Natural killer cell (primary cell): ENCODE measurements around the gene HSPG2. TPM values are rescaled to one million over a fixed set of nuclear protein-coding genes. Genes with fewer than 3 reads are reported as not detected.

ENCODE experiments used
- ATAC-seq, 3 donors: fragments of 150-1000 bp in 2 of 3; fragments of 200-7000 bp in 1 of 3; cut with Tn5 transposase; 1 replicate in 1 of 3; 2 replicates in 2 of 3; pipeline ENCODE4 v1.10.0; 2021; ENCODE audit warnings: mild to moderate bottlenecking in 2 of 3, moderate library complexity in 2 of 3
- DNase-seq, 2 donors: peaks; one replicate each; pipeline versions ENCODE4 v3.0.0 to v3.0.0-alpha.2; 2013 to 2021; ENCODE audit warnings: mixed read lengths in 1 of 2
- H3K27ac ChIP-seq: one replicate; pipeline ENCODE4 v1.5.1; 2013; ENCODE audit warnings: mild to moderate bottlenecking, low read length
- H3K27me3 ChIP-seq: one replicate; pipeline ENCODE4 v1.6.1; 2013; ENCODE audit warnings: low read length; ENCODE audit not compliant: control insufficient read depth, insufficient read depth
- H3K36me3 ChIP-seq: one replicate; pipeline ENCODE4 v1.6.1; 2013; ENCODE audit warnings: low read length; ENCODE audit not compliant: control insufficient read depth, insufficient read depth
- H3K4me1 ChIP-seq: one replicate; pipeline ENCODE4 v1.6.1; 2013; ENCODE audit warnings: low read length; ENCODE audit not compliant: control insufficient read depth, insufficient read depth
- H3K4me3 ChIP-seq: one replicate; pipeline ENCODE4 v1.5.1; 2013; ENCODE audit warnings: low read length
- H3K9me3 ChIP-seq: one replicate; pipeline ENCODE4 v1.6.1; 2013; ENCODE audit warnings: low read length; ENCODE audit not compliant: control insufficient read depth, insufficient read depth
- H3K27ac Mint-ChIP-seq, 2 donors: one replicate each; pipeline ENCODE4 v1.8.0; 2022; ENCODE audit warnings: mild to moderate bottlenecking in 2 of 2, mixed read lengths in 2 of 2, moderate library complexity in 1 of 2
- H3K27me3 Mint-ChIP-seq, 2 donors: one replicate each; pipeline ENCODE4 v1.8.0; 2022; ENCODE audit warnings: low read depth in 2 of 2, mixed read lengths in 2 of 2
- H3K36me3 Mint-ChIP-seq: one replicate; pipeline ENCODE4 v1.8.0; 2022; ENCODE audit warnings: mixed read lengths
- H3K4me1 Mint-ChIP-seq, 2 donors: one replicate each; pipeline ENCODE4 v1.8.0; 2022; ENCODE audit warnings: mixed read lengths in 2 of 2
- H3K4me3 Mint-ChIP-seq: one replicate; pipeline ENCODE4 v1.8.0; 2022; ENCODE audit warnings: mild to moderate bottlenecking, moderate library complexity, mixed read lengths
- H3K9me3 Mint-ChIP-seq, 2 donors: one replicate each; pipeline ENCODE4 v1.8.0; 2022; ENCODE audit warnings: mixed read lengths in 2 of 2
- CTCF ChIP-seq: fragments of 200-600 bp; IDR thresholded peaks from one replicate; pipeline ENCODE4 v1.8.0; 2022; ENCODE audit warnings: antibody characterized with exemption
- WGBS: methylation state at CpG from one replicate; pipeline ENCODE4 v1.1.7; 2013; ENCODE audit warnings: missing lambda C conversion rate; ENCODE audit not compliant: insufficient coverage; 5-methylcytosine and 5-hydroxymethylcytosine counted together
- intact Hi-C: fragments of 100-400 bp; cut with micrococcal nuclease; formaldehyde crosslinking; loops from one replicate; pipeline ENCODE4 v1.14.2; 2022
- total RNA-seq, 4 donors: library from RNA; stranded (reverse); fragments of 120-200 nt in 1 of 4; gene quantifications; one replicate each; pipeline versions ENCODE4 v1.2.3 to v1.2.4, GENCODE V29; 2013 to 2022

Gene HSPG2
- total RNA-seq, 3 donors from 2014 or later (not counting 1 experiment from before 2014, with no cell fraction given) = 0.54 to 0.93 (median 0.90) TPM

GRCh38 chr1:21961337-21961736 is 24.2 kb upstream of the HSPG2 start:
- no peaks in the 10 kb centered on the region for H3K9me3 ChIP-seq
- no peak overlapping the region for H3K27ac Mint-ChIP-seq
- H3K4me1 ChIP-seq = peaks cover 12% of the 10 kb centered on the region
- peaks cover 5 to 13% of the 10 kb centered on the region in 2 donors for H3K4me1 Mint-ChIP-seq
- no peak overlapping the region for H3K4me3 ChIP-seq
- no peaks in the 10 kb centered on the region for H3K27me3 ChIP-seq
- intact Hi-C loops = loop anchor here (5.0 kb wide), 1 partner anchor 454 kb away; the partner anchor contains the start of gene ALPL
- no peak for TF ChIP-seq CTCF
- ATAC-seq (no peak), DNase-seq (no peak)
- H3K36me3 ChIP-seq = no peaks in the 10 kb centered on the region
- WGBS = 91% methylated on average over 2 of the region's 2 CpGs
- H3K36me3 Mint-ChIP-seq = no peaks in the 10 kb centered on the region
- H3K27me3 Mint-ChIP-seq = peaks cover 4 to 6% of the 10 kb centered on the region in 2 donors
- H3K9me3 Mint-ChIP-seq = no peaks in the 10 kb centered on the region
- no peak overlapping the region for H3K4me3 Mint-ChIP-seq
- H3K27ac ChIP-seq = no peak overlapping the region

DNA sequence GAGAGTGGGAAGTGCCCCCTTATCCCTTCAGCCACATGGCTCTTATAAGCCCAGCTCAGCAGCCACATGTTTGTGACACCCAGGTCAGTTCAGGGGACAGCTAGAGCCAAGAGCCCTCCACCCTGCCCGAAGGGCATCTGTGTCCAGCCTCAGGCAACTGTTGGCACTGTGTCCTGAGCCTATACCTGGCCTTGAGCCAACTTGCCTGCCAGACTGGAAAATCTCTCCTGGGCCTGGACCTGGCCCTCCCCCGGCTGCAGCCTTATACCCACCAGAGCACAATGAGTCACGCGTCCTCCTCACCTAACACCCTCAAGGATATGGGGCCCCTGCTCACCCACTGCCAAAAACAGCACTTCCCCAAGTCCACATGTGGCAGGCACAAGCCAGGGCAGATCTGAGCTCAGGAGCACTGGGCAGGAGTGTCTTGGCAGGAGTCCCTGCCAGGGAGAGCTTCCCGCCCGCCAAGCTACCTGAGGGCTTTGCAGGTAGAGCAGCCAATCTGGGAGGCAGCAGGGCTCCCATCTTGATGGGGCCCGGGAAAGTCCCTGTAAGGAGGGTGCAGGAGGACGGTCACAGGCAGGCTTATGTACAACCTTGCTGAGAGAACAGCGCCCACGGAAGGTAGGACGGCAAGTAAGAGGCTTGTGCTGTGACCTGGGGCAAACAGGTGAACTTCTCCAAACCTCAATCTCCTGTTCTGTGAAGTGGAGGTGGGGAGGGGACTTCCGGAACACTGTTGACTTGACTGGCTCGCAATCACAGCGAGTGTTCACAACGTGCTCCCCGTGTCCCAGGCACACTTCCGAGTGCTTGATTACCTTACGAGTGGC is 19.8 kb upstream of the HSPG2 start:
- Histone ChIP-seq H3K36me3 (no peaks in the 10 kb centered on the region), H3K4me1 (peaks cover 12% of the 10 kb centered on the region), H3K4me3 (no peak overlapping the region), H3K27me3 (no peaks in the 10 kb centered on the region), H3K9me3 (no peaks in the 10 kb centered on the region), H3K27ac (no peak overlapping the region)
- no peak overlapping the region for H3K4me3 Mint-ChIP-seq
- H3K27ac Mint-ChIP-seq = peak overlapping the region in 1 of 2 donors; percentile 25
- no peaks in the 10 kb centered on the region for H3K36me3 Mint-ChIP-seq
- peaks cover 0 to 9% of the 10 kb centered on the region in 2 donors for H3K4me1 Mint-ChIP-seq
- H3K9me3 Mint-ChIP-seq = no peaks in the 10 kb centered on the region
- peak in 1 of 2 donors; percentile 86 for DNase-seq
- H3K27me3 Mint-ChIP-seq = peaks cover 0 to 4% of the 10 kb centered on the region in 2 donors
- ATAC-seq = peak; percentile 30 to 88 (median 75)
- intact Hi-C loops = no loop called here
- TF ChIP-seq CTCF = no peak
- WGBS = 50% methylated on average over 17 of the region's 18 CpGs

DNA sequence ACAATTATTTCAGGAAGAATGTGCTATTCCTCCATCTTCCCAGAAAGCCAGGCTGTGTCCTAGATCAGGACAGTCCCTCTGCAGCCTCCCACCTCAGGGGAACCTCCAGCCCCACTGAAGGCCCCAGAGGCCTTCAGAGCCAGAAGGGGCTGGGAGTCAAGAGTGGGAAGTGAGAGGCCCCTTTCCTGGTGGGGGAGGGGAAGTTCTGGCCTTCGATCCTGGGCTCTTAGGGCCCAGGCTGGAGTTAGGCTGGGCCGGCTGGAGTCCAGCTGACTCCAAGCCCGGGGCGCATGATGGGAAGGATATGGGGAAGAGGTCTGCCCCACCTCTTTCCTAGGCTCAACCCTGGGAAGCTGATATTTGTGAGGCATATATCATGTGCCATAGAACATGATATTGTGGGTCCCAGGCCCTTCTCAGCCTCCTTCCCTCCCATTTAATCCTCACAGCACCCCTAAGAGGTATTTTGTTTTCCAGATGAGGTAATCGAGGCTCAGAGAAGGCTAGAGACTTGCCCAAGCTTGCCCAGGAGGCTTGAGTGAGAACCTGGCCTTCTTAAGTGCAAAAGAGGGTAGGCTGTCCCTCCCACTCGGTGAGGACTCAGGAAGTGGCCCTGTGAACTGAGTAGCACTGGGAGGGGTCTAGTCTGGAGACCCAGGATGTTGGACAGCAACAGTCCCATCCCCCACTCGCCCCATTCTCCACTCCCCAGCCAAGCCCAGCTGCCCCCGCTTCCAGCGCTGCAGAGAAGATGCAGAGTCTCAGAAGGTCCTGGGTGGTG is 18.6 kb upstream of the HSPG2 start:
- DNase-seq (no peak), ATAC-seq (no peak)
- H3K4me1 ChIP-seq = peaks cover 12% of the 10 kb centered on the region
- H3K4me3 Mint-ChIP-seq = no peak overlapping the region
- H3K36me3 Mint-ChIP-seq = no peaks in the 10 kb centered on the region
- peaks cover 0 to 9% of the 10 kb centered on the region in 2 donors for H3K4me1 Mint-ChIP-seq
- no peaks in the 10 kb centered on the region for H3K36me3 ChIP-seq
- no peak for TF ChIP-seq CTCF
- no peaks in the 10 kb centered on the region for H3K9me3 ChIP-seq
- no peak overlapping the region for H3K4me3 ChIP-seq
- no peaks in the 10 kb centered on the region for H3K27me3 ChIP-seq
- intact Hi-C loops = no loop called here
- no peaks in the 10 kb centered on the region for H3K9me3 Mint-ChIP-seq
- no peak overlapping the region for H3K27ac ChIP-seq
- 80% methylated on average over 9 of the region's 9 CpGs for WGBS
- peaks cover 0 to 4% of the 10 kb centered on the region in 2 donors for H3K27me3 Mint-ChIP-seq
- H3K27ac Mint-ChIP-seq = no peak overlapping the region
